GM12878 (cell line): Measurements from ENCODE around the gene GALNT12. TPM values are rescaled to one million over a fixed set of nuclear protein-coding genes. Genes with fewer than 3 reads are reported as not detected.

ENCODE experiments used
- ATF7 ChIP-seq: fragments of 450-650 bp; IDR thresholded peaks from 2 replicates; pipeline ENCODE4 v1.6.1; 2016; ENCODE audit warnings: low read depth, mild to moderate bottlenecking
- BACH1 ChIP-seq: fragments of 450-650 bp; IDR thresholded peaks from 2 replicates; pipeline ENCODE4 v1.6.1; 2017; ENCODE audit warnings: mild to moderate bottlenecking, borderline replicate concordance
- BHLHE40 ChIP-seq, 2 experiments: fragments of 450-650 bp in 1 of 2; IDR thresholded peaks; 2 replicates each; pipeline ENCODE4 v1.6.1; 2011 to 2017; ENCODE audit warnings: low read depth in 2 of 2, borderline replicate concordance in 1 of 2, improper control_type of control experiment in 1 of 2, low read length in 1 of 2, mild to moderate bottlenecking in 1 of 2
- CREM ChIP-seq: IDR thresholded peaks from 2 replicates; pipeline ENCODE4 v1.6.1; 2014; ENCODE audit warnings: antibody characterized with exemption, low read depth
- FOXK2 ChIP-seq: fragments of 450-650 bp; IDR thresholded peaks from 2 replicates; pipeline ENCODE4 v1.6.1; 2017; ENCODE audit warnings: mild to moderate bottlenecking, moderate library complexity
- FOXM1 ChIP-seq: IDR thresholded peaks from 2 replicates; pipeline ENCODE4 v1.6.1; 2012; ENCODE audit warnings: low read depth, mild to moderate bottlenecking, inconsistent platforms, low read length, moderate library complexity
- HDGF ChIP-seq: fragments of 450-650 bp; IDR thresholded peaks from 2 replicates; pipeline ENCODE4 v1.6.1; 2016; ENCODE audit warnings: antibody characterized with exemption
- IKZF1 ChIP-seq: fragments of 450-650 bp; conservative IDR thresholded peaks from 2 replicates; pipeline ENCODE4 v1.6.1; 2017; ENCODE audit warnings: antibody characterized with exemption, mild to moderate bottlenecking
- MAX ChIP-seq: IDR thresholded peaks from 2 replicates; pipeline ENCODE4 v1.6.1; 2012; ENCODE audit warnings: low read depth, low read length, improper control_type of control experiment
- MTA3 ChIP-seq: IDR thresholded peaks from 2 replicates; pipeline ENCODE4 v1.6.1; 2012; ENCODE audit warnings: low read length, inconsistent platforms, borderline replicate concordance
- NFIC ChIP-seq: IDR thresholded peaks from 2 replicates; pipeline ENCODE4 v1.6.1; 2012; ENCODE audit warnings: low read depth, mild to moderate bottlenecking, inconsistent platforms, low read length, moderate library complexity
- PML ChIP-seq: IDR thresholded peaks from 2 replicates; pipeline ENCODE4 v1.6.1; 2012; ENCODE audit warnings: low read length, inconsistent platforms
- POLR2A ChIP-seq: IDR thresholded peaks from 2 replicates; pipeline ENCODE4 v1.6.1; 2011; ENCODE audit warnings: low read depth, mild to moderate bottlenecking, low read length
- POLR2AphosphoS5 ChIP-seq: IDR thresholded peaks from 2 replicates; pipeline ENCODE4 v1.6.1; 2011; ENCODE audit warnings: mild to moderate bottlenecking, low read length, inconsistent platforms
- RCOR1 ChIP-seq: conservative IDR thresholded peaks from 2 replicates; pipeline ENCODE4 v1.6.1; 2012; ENCODE audit warnings: low read depth, low read length, improper control_type of control experiment
- RFX5 ChIP-seq: IDR thresholded peaks from 2 replicates; pipeline ENCODE4 v1.6.1; 2011; ENCODE audit warnings: low read depth, low read length, improper control_type of control experiment
- SKIL ChIP-seq: fragments of 450-650 bp; IDR thresholded peaks from 2 replicates; pipeline ENCODE4 v1.6.1; 2017; ENCODE audit warnings: mild to moderate bottlenecking, low read depth, inconsistent platforms; ENCODE audit not compliant: poor library complexity, severe bottlenecking
- SP1 ChIP-seq: IDR thresholded peaks from one replicate; pipeline ENCODE4 v1.6.1; 2011; ENCODE audit warnings: low read depth, low read length
- SPI1 ChIP-seq: IDR thresholded peaks from 2 replicates; pipeline ENCODE4 v1.6.1; 2011; ENCODE audit warnings: low read depth, mild to moderate bottlenecking, low read length, moderate library complexity, borderline replicate concordance; ENCODE audit not compliant: insufficient read depth
- SRF ChIP-seq, 2 experiments: IDR thresholded peaks; 2 replicates each; pipeline ENCODE4 v1.6.1; 2011; ENCODE audit warnings: low read depth in 2 of 2, low read length in 2 of 2, mild to moderate bottlenecking in 1 of 2, moderate library complexity in 1 of 2
- STAT3 ChIP-seq: IDR thresholded peaks from 2 replicates; pipeline ENCODE4 v1.6.1; 2011; ENCODE audit warnings: low read depth, low read length, improper control_type of control experiment
- TCF12 ChIP-seq: IDR thresholded peaks from 2 replicates; pipeline ENCODE4 v1.6.1; 2011; ENCODE audit warnings: low read depth, mild to moderate bottlenecking, low read length
- polyA plus RNA-seq, 11 experiments: library from polyadenylated mRNA; depleted of rRNA in 4 of 11; unstranded in 6 of 11; stranded (reverse) in 5 of 11; fragments of >200 nt; fragmentation: Nextera tagmentation in 4 of 11; fragmentation: Illumina TruSeq in 1 of 11; extraction: Ambion mirVana in 4 of 11; extraction: Trizol in 1 of 11; gene quantifications; 1 replicate in 1 of 11; 2 replicates in 10 of 11; pipeline versions ENCODE4 v1.2.1 to v1.2.3, GENCODE V29; 2011 to 2016; ENCODE audit warnings: inconsistent platforms in 2 of 11, missing spikeins in 2 of 11, low read depth in 1 of 11
- total RNA-seq, 4 experiments: library from RNA; depleted of rRNA in 3 of 4; stranded (reverse); fragments of >200 nt in 3 of 4; fragmentation: Illumina TruSeq in 1 of 4; extraction: Trizol in 1 of 4; gene quantifications; 2 replicates each; pipeline versions ENCODE4 v1.2.1 to v1.2.3, GENCODE V29; 2013 to 2021
- TF ChIP-seq, protein P1 (sequence below): fragments of 450-650 bp; IDR thresholded peaks from 2 replicates; pipeline ENCODE4 v1.6.1; 2016; ENCODE audit warnings: mild to moderate bottlenecking, moderate library complexity, borderline replicate concordance
- TF ChIP-seq, protein P2 (sequence below): fragments of 450-650 bp; IDR thresholded peaks from 2 replicates; pipeline ENCODE4 v1.6.1; 2017; ENCODE audit warnings: mild to moderate bottlenecking

Gene GALNT12
- total and polyA plus RNA-seq, 10 of the 15 experiments (the other 5 are each of a cell fraction or from before 2014, with no cell fraction given) = 0.13 to 5.3 (median 3.2) TPM

GRCh38 chr9:98796364-98797101 lies 10.9 kb upstream of the GALNT12 start, which contains the start of gene ANKS6 (continued):
- TF ChIP-seq, protein P1, sequence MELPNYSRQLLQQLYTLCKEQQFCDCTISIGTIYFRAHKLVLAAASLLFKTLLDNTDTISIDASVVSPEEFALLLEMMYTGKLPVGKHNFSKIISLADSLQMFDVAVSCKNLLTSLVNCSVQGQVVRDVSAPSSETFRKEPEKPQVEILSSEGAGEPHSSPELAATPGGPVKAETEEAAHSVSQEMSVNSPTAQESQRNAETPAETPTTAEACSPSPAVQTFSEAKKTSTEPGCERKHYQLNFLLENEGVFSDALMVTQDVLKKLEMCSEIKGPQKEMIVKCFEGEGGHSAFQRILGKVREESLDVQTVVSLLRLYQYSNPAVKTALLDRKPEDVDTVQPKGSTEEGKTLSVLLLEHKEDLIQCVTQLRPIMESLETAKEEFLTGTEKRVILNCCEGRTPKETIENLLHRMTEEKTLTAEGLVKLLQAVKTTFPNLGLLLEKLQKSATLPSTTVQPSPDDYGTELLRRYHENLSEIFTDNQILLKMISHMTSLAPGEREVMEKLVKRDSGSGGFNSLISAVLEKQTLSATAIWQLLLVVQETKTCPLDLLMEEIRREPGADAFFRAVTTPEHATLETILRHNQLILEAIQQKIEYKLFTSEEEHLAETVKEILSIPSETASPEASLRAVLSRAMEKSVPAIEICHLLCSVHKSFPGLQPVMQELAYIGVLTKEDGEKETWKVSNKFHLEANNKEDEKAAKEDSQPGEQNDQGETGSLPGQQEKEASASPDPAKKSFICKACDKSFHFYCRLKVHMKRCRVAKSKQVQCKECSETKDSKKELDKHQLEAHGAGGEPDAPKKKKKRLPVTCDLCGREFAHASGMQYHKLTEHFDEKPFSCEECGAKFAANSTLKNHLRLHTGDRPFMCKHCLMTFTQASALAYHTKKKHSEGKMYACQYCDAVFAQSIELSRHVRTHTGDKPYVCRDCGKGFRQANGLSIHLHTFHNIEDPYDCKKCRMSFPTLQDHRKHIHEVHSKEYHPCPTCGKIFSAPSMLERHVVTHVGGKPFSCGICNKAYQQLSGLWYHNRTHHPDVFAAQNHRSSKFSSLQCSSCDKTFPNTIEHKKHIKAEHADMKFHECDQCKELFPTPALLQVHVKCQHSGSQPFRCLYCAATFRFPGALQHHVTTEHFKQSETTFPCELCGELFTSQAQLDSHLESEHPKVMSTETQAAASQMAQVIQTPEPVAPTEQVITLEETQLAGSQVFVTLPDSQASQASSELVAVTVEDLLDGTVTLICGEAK = no peak
- TF ChIP-seq, protein P2, sequence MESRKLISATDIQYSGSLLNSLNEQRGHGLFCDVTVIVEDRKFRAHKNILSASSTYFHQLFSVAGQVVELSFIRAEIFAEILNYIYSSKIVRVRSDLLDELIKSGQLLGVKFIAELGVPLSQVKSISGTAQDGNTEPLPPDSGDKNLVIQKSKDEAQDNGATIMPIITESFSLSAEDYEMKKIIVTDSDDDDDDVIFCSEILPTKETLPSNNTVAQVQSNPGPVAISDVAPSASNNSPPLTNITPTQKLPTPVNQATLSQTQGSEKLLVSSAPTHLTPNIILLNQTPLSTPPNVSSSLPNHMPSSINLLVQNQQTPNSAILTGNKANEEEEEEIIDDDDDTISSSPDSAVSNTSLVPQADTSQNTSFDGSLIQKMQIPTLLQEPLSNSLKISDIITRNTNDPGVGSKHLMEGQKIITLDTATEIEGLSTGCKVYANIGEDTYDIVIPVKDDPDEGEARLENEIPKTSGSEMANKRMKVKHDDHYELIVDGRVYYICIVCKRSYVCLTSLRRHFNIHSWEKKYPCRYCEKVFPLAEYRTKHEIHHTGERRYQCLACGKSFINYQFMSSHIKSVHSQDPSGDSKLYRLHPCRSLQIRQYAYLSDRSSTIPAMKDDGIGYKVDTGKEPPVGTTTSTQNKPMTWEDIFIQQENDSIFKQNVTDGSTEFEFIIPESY = no peak
- TF ChIP-seq CREM = no peak; the same call in 1 of the 2 replicates
- no peak for TF ChIP-seq RCOR1
- TF ChIP-seq IKZF1 = peak; percentile 49; the same call in 1 of the 2 replicates
- no peak for TF ChIP-seq FOXM1
- no peak for TF ChIP-seq SKIL
- peak in 1 of 2 experiments; percentile 48; a peak in 1 of 4 replicates for TF ChIP-seq BHLHE40 (IDR thresholded peaks at IDR 0.05; ENCODE audit: borderline replicate concordance in 1 of 2, low read depth in 2 of 2, low read length in 1 of 2)
- no peak for TF ChIP-seq ATF7
- no peak for TF ChIP-seq SP1
- no peak for TF ChIP-seq RFX5
- 0 out of 2 replicates have a peak, but pooled peaks have one; percentile 17 for TF ChIP-seq TCF12
- TF ChIP-seq FOXK2 = no peak
- TF ChIP-seq BACH1 = no peak
- TF ChIP-seq HDGF = no peak
- peak; percentile 64; the same call in 1 of the 2 replicates for TF ChIP-seq POLR2A
- no peak for TF ChIP-seq PML
- TF ChIP-seq SRF (IDR thresholded peaks at IDR 0.05; ENCODE audit: low read depth in 2 of 2, low read length in 2 of 2) = 0 out of 4 replicates have a peak, but pooled peaks of 1 of the 2 experiments have one; percentile 8
- peak; percentile 40; the same call in 1 of the 2 replicates for TF ChIP-seq MAX
- TF ChIP-seq MTA3 = no peak
- no peak for TF ChIP-seq SPI1
- no peak for TF ChIP-seq NFIC
- TF ChIP-seq STAT3 = no peak
- TF ChIP-seq POLR2AphosphoS5 = no peak
